ENCODE measurements around the gene ETV4.

DNA sequence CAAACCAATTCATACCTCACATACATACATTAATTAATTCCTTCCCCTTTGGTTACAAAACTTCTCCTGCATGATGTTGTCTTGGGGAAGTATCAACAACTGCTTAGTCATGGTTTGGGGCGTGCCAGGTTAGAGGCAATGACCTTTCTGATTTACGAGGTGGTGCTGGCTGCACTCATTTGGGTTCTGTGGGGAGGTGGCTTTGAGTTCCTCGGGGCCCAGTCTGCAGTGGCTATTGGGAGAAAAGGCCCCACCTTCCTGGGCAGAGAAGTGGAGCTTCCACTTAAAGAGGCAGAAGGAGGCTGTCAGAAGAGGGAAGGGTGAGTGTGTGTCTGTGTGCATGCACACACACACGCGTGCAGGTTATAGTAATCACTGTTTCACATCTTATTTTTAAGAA lies 10.2 kb upstream of the ETV4 start:
- TF ChIP-seq, protein P1, sequence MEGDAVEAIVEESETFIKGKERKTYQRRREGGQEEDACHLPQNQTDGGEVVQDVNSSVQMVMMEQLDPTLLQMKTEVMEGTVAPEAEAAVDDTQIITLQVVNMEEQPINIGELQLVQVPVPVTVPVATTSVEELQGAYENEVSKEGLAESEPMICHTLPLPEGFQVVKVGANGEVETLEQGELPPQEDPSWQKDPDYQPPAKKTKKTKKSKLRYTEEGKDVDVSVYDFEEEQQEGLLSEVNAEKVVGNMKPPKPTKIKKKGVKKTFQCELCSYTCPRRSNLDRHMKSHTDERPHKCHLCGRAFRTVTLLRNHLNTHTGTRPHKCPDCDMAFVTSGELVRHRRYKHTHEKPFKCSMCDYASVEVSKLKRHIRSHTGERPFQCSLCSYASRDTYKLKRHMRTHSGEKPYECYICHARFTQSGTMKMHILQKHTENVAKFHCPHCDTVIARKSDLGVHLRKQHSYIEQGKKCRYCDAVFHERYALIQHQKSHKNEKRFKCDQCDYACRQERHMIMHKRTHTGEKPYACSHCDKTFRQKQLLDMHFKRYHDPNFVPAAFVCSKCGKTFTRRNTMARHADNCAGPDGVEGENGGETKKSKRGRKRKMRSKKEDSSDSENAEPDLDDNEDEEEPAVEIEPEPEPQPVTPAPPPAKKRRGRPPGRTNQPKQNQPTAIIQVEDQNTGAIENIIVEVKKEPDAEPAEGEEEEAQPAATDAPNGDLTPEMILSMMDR (IDR thresholded peaks at IDR 0.05), result no peak
- no peak for TF ChIP-seq POLR2A (IDR thresholded peaks at IDR 0.05)

All from thyroid gland (tissue), 4 donors.